Measurements from ENCODE around the gene BLMH.

DNA sequence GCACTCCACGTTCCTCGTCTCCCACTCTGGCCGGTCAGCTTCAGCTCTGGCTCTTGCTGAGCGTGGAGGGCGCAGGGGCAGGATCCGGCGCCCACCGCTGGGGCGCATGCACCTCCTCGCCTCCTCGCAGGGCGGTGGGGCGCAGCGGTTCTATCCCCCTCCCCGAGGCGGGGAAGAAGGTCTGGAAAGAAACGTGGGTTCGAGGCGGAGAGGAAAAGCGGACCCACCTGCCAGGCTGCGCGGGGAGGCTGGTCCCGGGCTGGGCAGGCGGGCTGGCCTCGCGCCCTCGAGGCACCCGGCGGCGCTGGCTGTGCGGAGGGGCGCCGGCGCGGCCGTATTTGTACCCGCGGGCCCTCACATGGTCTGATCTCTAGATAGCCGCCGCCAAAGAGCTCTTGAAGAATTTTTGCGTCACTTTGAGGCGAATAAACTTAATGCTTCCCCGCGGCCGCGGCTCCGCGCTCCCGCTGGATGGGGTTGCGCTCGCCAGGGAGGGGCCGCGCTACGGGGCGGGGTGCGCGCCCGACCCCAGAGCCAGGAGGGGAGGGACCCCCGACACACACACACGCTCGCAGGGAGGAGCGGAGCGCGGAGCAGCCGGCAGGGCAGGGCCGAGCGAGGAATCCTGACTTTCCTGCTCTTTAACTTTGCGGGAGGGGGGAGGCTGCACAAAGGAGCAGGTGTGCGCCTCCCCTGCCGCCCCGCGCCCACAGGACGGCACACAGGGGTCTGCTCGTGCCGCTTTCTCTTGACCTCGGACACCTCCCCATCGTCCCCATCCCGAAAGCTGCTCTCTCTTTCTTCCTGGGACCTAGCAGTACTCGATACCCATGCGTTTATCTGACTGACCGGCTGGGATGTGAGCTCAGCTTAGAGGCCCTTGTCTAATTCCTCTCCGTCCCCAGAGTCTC lies 56.1 kb downstream of the BLMH start, which contains the start of gene SLC6A4:
- TF ChIP-seq, protein P1, sequence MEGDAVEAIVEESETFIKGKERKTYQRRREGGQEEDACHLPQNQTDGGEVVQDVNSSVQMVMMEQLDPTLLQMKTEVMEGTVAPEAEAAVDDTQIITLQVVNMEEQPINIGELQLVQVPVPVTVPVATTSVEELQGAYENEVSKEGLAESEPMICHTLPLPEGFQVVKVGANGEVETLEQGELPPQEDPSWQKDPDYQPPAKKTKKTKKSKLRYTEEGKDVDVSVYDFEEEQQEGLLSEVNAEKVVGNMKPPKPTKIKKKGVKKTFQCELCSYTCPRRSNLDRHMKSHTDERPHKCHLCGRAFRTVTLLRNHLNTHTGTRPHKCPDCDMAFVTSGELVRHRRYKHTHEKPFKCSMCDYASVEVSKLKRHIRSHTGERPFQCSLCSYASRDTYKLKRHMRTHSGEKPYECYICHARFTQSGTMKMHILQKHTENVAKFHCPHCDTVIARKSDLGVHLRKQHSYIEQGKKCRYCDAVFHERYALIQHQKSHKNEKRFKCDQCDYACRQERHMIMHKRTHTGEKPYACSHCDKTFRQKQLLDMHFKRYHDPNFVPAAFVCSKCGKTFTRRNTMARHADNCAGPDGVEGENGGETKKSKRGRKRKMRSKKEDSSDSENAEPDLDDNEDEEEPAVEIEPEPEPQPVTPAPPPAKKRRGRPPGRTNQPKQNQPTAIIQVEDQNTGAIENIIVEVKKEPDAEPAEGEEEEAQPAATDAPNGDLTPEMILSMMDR (IDR thresholded peaks at IDR 0.05): no peak
- no peak for TF ChIP-seq POLR2A (IDR thresholded peaks at IDR 0.05)
- TF ChIP-seq EP300 (IDR thresholded peaks at IDR 0.05; ENCODE audit: low read depth): no peak

Measured in transverse colon (tissue), 3 donors.